Cardiac fibroblast (primary cell): Measurements from ENCODE around the gene KIF3B.
A peak's percentile ranks its signal among the peaks of the same experiment; 100 is the strongest.
"Not testable (repeated sequence)": the region's sequence is repeated elsewhere in the genome, so short reads cannot be mapped to it uniquely, and the experiment has no call there.

Experiments used
- DNase-seq, 2 donors: peaks; one replicate each; pipeline versions ENCODE4 v3.0.0 to v3.0.0-alpha.2; 2010; ENCODE audit warnings: low read depth in 2 of 2
- H3K4me3 ChIP-seq, 2 donors: replicated peaks in 1 of 2; 1 replicate in 1 of 2; 2 replicates in 1 of 2; pipeline ENCODE4 v1.5.1; 2011; ENCODE audit warnings: low read depth in 2 of 2, low read length in 2 of 2, mild to moderate bottlenecking in 2 of 2, moderate library complexity in 1 of 2
- TF ChIP-seq, protein P1 (sequence below): IDR thresholded peaks from one replicate; pipeline ENCODE4 v1.5.1; 2011; ENCODE audit warnings: low read depth, mild to moderate bottlenecking, low read length, inconsistent platforms

The KIF3B gene

DNA sequence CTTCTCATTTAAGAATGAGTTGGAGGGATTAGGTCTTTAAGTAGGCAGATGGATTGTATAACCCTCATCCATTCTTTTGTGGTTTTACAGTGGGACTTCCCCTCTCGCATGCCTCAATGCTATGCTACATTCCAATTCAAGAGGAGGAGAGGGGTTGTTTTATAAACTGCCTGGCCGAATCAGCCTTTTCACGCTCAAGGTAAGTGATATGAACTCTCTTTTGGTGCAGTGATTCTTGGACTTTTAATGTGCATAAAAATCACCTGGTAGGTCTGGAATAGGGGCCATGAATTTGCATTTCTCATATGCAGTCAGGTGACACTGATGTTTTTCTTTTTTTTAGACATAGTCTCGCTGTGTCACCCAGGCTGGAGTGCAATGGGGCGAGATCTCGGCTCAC lies 91.5 kb downstream of the KIF3B start:
- peak in 1 of 2 donors; percentile 33 for DNase-seq
- TF ChIP-seq, protein P1, sequence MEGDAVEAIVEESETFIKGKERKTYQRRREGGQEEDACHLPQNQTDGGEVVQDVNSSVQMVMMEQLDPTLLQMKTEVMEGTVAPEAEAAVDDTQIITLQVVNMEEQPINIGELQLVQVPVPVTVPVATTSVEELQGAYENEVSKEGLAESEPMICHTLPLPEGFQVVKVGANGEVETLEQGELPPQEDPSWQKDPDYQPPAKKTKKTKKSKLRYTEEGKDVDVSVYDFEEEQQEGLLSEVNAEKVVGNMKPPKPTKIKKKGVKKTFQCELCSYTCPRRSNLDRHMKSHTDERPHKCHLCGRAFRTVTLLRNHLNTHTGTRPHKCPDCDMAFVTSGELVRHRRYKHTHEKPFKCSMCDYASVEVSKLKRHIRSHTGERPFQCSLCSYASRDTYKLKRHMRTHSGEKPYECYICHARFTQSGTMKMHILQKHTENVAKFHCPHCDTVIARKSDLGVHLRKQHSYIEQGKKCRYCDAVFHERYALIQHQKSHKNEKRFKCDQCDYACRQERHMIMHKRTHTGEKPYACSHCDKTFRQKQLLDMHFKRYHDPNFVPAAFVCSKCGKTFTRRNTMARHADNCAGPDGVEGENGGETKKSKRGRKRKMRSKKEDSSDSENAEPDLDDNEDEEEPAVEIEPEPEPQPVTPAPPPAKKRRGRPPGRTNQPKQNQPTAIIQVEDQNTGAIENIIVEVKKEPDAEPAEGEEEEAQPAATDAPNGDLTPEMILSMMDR: no peak
- H3K4me3 ChIP-seq: no peak overlapping the region

DNA sequence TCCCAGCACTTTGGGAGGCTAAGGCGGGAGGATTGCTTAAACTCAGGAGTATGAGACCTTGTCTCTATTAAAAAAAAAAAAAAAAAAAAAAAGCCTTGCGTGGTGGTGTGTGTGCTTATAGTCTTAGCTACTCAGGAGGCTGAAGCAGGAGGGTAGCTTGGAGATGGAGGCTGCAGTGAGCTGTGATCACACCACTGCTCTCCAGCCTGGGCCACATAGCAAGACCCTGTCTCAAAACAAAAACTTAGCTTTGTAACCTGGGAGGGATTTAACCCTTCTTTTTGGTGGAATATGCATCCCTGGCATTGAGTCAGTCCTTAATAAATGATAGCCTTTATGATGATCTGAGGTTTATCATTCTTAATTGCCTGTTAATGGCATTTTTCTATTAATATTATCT lies 93.4 kb downstream of the KIF3B start:
- H3K4me3 ChIP-seq: no peak overlapping the region
- TF ChIP-seq, protein P1: no peak
- no peak for DNase-seq

DNA sequence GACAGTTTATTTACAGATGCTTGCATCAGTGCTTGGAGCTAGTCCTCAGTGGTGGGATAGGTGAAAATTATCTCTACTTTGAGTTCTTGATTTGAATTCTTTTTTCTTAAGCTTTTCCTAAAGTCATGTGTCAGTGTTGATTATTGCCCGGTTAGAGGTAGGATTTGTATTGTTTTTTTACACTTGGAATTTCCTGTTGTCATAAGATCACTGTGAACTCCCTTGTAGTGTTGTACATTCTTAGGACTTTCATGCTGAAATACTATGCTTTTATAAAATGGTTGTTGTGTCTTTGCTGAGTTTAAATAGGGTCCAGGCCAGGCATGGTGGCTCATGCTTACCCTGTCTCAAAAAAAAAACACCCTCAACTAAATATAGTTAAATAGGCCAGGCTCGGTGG lies 101.0 kb downstream of the KIF3B start:
- H3K4me3 ChIP-seq: no peak overlapping the region
- DNase-seq: peak; percentile 22 to 26
- TF ChIP-seq, protein P1: no peak

DNA sequence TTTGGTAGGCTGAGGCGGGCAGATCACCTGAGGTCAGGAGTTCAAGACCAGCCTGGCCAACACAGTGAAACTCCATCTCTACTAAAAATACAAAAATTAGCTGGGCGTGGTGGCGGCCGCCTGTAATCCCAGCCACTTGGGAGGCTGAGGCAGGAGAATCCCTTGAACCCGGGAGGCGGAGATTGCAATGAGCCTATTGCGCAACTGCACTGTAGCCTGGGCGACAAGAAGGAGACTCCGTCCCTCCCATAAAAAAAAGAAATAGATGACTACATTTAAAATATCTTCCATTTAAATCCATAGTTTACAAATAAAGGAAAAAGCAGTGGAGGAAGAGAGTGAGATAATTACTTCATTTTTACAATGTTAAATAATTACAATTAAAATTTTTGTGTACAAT lies 102.6 kb downstream of the KIF3B start:
- not testable (repeated sequence) for H3K4me3 ChIP-seq, DNase-seq

DNA sequence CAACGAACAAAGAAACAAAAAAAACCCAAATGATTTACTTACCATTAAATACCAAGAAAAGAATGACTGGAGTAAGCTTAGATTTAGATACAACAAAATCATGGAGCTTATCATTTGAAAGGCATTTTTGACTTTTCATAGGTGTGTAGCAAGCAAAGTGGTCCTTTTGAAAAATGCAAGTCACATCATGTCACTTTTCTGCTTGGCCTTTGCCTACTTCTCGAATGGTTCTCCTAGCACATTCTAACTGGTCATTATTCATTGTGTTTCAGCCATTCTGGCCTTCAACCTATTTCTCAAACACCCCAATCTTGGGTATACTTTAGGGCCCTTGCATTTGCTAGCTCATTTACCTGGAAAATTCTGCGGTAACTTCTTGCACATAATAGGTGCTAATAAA lies 103.3 kb downstream of the KIF3B start:
- TF ChIP-seq, protein P1: no peak
- DNase-seq: no peak
- no peak overlapping the region for H3K4me3 ChIP-seq

DNA sequence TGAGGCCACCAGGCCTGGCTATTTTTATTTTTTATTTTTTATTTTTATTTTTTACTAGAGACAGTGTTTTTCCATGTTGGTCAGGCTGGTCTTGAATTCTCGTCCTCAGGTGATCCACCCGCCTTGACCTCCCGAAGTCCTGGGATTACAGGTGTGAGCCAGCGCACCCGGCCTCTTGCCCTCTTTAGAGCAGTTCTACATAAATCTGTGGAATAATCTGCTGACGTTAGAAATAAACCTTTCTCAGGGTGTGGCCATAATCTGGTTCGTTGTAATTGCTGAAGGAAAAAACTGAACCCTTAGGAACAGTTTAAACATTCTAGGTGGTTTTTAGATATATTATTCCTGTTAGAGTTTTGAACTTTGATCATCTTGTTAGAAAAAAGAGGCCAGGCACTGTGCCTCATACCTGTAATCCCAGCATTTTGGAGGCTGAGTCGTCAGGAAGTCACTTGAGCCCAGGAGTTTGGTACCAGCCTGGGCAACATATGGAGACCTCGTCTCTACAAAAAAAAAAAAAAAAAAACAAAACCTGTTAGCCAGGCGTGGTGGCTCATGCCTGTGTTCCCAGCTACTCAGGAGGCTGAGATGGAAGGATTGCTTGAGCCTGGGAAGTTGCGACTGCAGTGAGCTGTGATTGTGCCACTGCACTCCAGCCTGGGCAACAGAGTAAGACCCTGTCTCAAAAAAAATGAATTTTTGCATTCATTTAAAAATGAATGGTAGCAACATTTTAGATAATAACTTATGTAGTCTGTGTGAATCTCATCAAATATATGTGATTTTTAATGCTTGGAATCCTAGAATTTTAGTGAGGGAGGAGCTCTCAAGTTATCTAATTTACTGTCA lies 104.9 kb downstream of the KIF3B start:
- TF ChIP-seq, protein P1: no peak
- DNase-seq: no peak
- H3K4me3 ChIP-seq: no peak overlapping the region

DNA sequence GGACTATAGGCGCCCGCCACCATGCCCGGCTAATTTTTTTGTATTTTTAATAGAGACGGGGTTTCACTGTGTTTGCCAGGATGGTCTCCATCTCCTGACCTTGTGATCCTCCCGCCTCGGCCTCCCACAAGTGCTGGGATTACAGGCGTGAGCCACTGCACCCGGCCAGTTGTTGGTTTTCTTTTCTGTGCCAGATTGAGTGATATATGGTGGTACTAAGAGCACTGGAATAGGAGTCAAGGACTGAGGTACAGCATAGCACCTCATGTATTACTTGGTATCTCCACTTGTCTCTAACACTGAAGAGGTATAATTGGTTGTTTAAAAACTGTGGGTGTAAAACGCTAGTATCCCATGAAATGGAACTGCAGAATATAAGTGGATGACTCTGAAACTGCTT lies 106.0 kb downstream of the KIF3B start:
- not testable (repeated sequence) for DNase-seq, H3K4me3 ChIP-seq
